ENCODE results near the gene HDAC1. TPM values are rescaled to one million over a fixed set of nuclear protein-coding genes. Genes with fewer than 3 reads are reported as not detected.
"Not testable (repeated sequence)": the region's sequence is repeated elsewhere in the genome, so short reads cannot be mapped to it uniquely, and the experiment has no call there.

HDAC1 gene
- total RNA-seq, 2 experiments from 2014 or later, result 111 to 120 TPM

DNA sequence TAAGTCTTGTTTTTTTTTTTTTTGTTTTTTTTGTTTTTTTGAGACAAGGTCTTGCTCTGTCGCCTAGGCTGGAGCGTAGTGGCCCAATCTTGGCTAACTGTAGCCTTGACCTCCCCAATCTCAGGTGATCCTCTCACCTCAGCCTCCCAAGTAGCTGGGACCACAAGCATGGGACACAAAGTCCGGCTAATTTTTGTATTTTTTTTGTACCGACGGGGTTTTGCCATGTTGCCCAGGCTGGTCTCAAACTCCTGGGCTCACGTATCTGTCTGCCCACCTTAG lies 34.7 kb upstream of the HDAC1 start:
- peaks cover 33% of the 10 kb centered on the region for H3K36me3 Mint-ChIP-seq (ENCODE audit: low read depth)

DNA sequence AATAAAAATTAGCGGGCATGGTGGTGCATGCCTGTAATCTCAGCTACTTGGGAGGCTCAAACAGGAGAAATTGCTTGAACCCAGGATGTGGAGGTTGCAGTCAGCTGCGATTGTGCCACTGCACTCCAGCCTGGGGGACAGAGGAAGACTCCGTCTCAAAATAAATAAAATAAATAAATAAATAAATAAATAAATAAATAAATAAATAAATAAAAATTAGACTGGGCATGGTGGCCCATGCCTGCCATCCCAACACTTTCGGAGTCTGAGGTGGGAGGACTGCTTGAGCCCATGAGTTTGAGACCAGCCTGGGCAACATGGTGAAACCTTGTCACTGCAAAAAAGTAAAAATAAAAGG lies 28.7 kb upstream of the HDAC1 start:
- peaks cover 24% of the 10 kb centered on the region for H3K36me3 Mint-ChIP-seq (ENCODE audit: low read depth)
- H3K9me3 Mint-ChIP-seq; CTCF ChIA-PET; H3K27me3 Mint-ChIP-seq (ENCODE audit: low read depth); H3K4me3 Mint-ChIP-seq; DNase-seq: not testable (repeated sequence)
- H3K27ac Mint-ChIP-seq, result peak overlapping the region; percentile 89
- intact Hi-C loops (cut with micrococcal nuclease), result loop anchor here (1.0 kb wide), 1 partner anchor 10 kb away; no protein-coding TSS in a partner anchor
- H3K4me1 Mint-ChIP-seq (ENCODE audit: low read depth), result peaks cover 56% of the 10 kb centered on the region

More for the DNA sequence above, 34.7 kb upstream of the HDAC1 start:
- H3K27me3 Mint-ChIP-seq (ENCODE audit: low read depth), result no peaks in the 10 kb centered on the region
- H3K9me3 Mint-ChIP-seq, result no peaks in the 10 kb centered on the region
- H3K27ac Mint-ChIP-seq, result peak overlapping the region; percentile 96
- DNase-seq, result no peak
- CTCF ChIA-PET, result interaction anchor here (0.6 to 5.4 kb wide), 3 partner anchors 8 to 41 kb away, joined by 3 to 38 read pairs (median 14); partner anchors contain the start of gene FAM167B
- H3K4me3 Mint-ChIP-seq, result peak overlapping the region; percentile 73
- intact Hi-C loops (cut with micrococcal nuclease), result loop anchor here (10.0 kb wide), 1 partner anchor 728 kb away; no protein-coding TSS in a partner anchor
- H3K4me1 Mint-ChIP-seq (ENCODE audit: low read depth), result peaks cover 42% of the 10 kb centered on the region

DNA sequence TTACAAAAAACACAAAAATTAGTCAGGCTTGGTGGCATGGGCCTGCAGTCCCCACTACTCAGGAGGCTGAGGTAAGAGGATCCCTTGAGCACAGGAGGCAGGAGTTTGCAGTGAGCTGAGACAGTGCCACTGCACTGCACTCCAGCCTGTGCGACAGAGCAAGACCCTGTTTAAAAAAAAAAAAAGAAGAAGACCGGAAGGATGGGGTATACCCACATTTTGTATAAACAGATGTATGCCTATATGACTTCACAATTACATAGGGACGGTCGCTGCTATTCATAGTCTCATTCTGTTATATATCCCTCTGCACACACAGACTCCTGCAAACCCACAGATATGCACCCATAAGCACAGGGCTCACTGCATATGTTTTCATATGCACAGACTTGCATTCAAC lies 28.1 kb upstream of the HDAC1 start:
- intact Hi-C loops (cut with micrococcal nuclease), result loop anchor here (1.0 kb wide), 2 partner anchors 10 kb away; no protein-coding TSS in a partner anchor
- H3K4me3 Mint-ChIP-seq, result no peak overlapping the region
- CTCF ChIA-PET, result interaction anchor here (1.3 kb wide), 1 partner anchor 15 kb away, joined by 6 read pairs; no protein-coding TSS in a partner anchor
- peaks cover 54% of the 10 kb centered on the region for H3K4me1 Mint-ChIP-seq (ENCODE audit: low read depth)
- peak; percentile 48 for DNase-seq
- H3K36me3 Mint-ChIP-seq (ENCODE audit: low read depth), result peaks cover 23% of the 10 kb centered on the region
- H3K9me3 Mint-ChIP-seq, result no peaks in the 10 kb centered on the region
- H3K27ac Mint-ChIP-seq, result peak overlapping the region; percentile 89
- H3K27me3 Mint-ChIP-seq (ENCODE audit: low read depth), result no peaks in the 10 kb centered on the region

DNA sequence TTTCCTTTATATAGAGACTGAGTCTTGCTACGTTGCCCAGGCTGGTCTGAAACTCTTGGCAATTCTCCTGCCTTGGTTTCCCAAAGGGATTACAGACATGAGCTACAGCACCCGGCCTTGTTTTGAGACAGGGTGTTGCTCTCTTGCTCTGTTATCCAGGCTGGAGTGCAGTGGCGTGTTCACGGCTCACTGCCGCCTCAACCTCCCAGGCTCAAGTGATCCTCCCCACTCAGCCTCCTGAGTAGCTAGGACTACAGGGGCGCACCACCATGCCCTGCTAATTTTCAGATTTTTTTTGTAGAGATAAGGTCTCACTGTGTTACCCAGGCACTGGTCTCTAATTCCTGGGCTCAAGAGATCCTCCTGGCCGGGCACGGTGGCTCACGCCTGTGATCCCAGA lies 26.0 kb upstream of the HDAC1 start:
- DNase-seq, result no peak
- intact Hi-C loops (cut with micrococcal nuclease), result loop anchor here (5.0 kb wide), 1 partner anchor 339 kb away; no protein-coding TSS in a partner anchor
- Mint-ChIP-seq H3K36me3 (ENCODE audit: low read depth) (peaks cover 20% of the 10 kb centered on the region), H3K9me3 (no peaks in the 10 kb centered on the region), H3K4me1 (ENCODE audit: low read depth) (peaks cover 54% of the 10 kb centered on the region), H3K27ac (peak overlapping the region; percentile 89), H3K27me3 (ENCODE audit: low read depth) (no peaks in the 10 kb centered on the region), H3K4me3 (peak overlapping the region; percentile 5)
- CTCF ChIA-PET, result interaction anchor here (1.2 kb wide), 1 partner anchor 8 kb away, joined by 3 read pairs; no protein-coding TSS in a partner anchor

- H3K27ac Mint-ChIP-seq, result peak overlapping the region; percentile 99
- peak overlapping the region; percentile 50 for H3K4me3 Mint-ChIP-seq
- no peaks in the 10 kb centered on the region for H3K9me3 Mint-ChIP-seq
- CTCF ChIA-PET, result interaction anchor here (0.5 to 1.2 kb wide), 3 partner anchors 9 to 30 kb away, joined by 3 read pairs; partner anchors contain the start of gene LCK
- intact Hi-C loops (cut with micrococcal nuclease), result loop anchor here (1.0 to 5.0 kb wide), 2 partner anchors 17 to 340 kb away; no protein-coding TSS in a partner anchor
- H3K36me3 Mint-ChIP-seq (ENCODE audit: low read depth), result peaks cover 24% of the 10 kb centered on the region
- H3K4me1 Mint-ChIP-seq (ENCODE audit: low read depth), result peaks cover 62% of the 10 kb centered on the region
- peak; percentile 64 for DNase-seq
- H3K27me3 Mint-ChIP-seq (ENCODE audit: low read depth), result no peaks in the 10 kb centered on the region
These were observed 24.8 kb upstream of the HDAC1 start for GRCh38 chr1:32266921-32267591.

GRCh38 chr1:32269744-32270143 lies 22.1 kb upstream of the HDAC1 start:
- Mint-ChIP-seq H3K36me3 (ENCODE audit: low read depth) (peaks cover 26% of the 10 kb centered on the region), H3K4me1 (ENCODE audit: low read depth) (peaks cover 68% of the 10 kb centered on the region), H3K4me3 (no peak overlapping the region), H3K9me3 (no peaks in the 10 kb centered on the region), H3K27me3 (ENCODE audit: low read depth) (no peaks in the 10 kb centered on the region), H3K27ac (peak overlapping the region; percentile 70)
- CTCF ChIA-PET, result interaction anchor here (1.3 kb wide), 1 partner anchor 53 kb away, joined by 5 read pairs; no protein-coding TSS in a partner anchor
- intact Hi-C loops (cut with micrococcal nuclease), result loop anchor here (5.0 kb wide), 1 partner anchor 342 kb away; no protein-coding TSS in a partner anchor
- DNase-seq, result no peak

DNA sequence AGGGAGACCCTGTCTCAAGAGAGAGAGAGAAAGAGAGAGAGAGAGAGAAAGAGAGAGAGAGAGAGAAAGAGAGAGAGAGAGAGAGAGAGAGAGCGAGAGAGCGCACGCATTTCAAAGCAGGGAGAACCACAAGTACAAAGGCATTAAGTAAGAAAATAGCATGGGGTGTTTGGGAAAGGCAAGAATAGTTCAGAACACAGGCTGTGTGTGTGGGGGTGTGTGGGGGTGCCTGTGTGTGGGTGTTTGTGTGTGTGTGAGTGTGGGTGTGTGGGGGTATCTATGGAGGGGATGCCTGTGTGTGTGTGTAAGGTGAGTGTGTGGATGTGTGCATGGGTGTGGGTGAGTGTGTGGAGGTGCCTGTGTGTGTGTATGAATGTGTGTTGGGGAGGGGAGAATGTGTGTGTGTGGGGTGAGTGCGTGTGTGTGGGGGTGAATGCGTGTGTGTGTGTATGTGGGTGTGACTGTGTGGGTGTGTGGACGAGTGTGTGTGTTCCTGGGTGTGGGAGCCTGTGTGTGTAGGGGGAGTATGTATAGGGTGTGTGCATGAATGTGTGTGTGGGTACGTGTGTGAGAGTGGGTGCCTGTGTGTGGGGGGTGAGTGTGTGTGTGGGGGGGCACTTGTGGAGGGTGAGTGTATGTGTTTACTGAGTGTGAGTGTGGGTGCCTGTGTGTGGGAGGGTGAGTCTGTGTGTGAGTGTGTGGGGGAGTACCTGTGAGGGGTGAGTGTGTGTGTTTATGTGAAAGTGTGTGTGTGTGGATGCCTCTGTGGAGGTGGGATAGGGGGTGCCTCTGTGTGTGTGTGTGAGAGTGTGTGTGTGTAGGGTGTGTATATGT lies 19.1 kb upstream of the HDAC1 start:
- peaks cover 63% of the 10 kb centered on the region for H3K4me1 Mint-ChIP-seq (ENCODE audit: low read depth)
- H3K36me3 Mint-ChIP-seq (ENCODE audit: low read depth), result peaks cover 26% of the 10 kb centered on the region
- peak overlapping the region; percentile 91 for H3K27ac Mint-ChIP-seq
- H3K27me3 Mint-ChIP-seq (ENCODE audit: low read depth), result no peaks in the 10 kb centered on the region
- peak overlapping the region; percentile 62 for H3K4me3 Mint-ChIP-seq
- CTCF ChIA-PET, result interaction anchor here (0.6 kb wide), 1 partner anchor 17 kb away, joined by 4 read pairs; no protein-coding TSS in a partner anchor
- H3K9me3 Mint-ChIP-seq, result no peaks in the 10 kb centered on the region
- peak; percentile 46 for DNase-seq
- intact Hi-C loops (cut with micrococcal nuclease), result loop anchor here (1.0 kb wide), 2 partner anchors 8 to 71 kb away; no protein-coding TSS in a partner anchor

DNA sequence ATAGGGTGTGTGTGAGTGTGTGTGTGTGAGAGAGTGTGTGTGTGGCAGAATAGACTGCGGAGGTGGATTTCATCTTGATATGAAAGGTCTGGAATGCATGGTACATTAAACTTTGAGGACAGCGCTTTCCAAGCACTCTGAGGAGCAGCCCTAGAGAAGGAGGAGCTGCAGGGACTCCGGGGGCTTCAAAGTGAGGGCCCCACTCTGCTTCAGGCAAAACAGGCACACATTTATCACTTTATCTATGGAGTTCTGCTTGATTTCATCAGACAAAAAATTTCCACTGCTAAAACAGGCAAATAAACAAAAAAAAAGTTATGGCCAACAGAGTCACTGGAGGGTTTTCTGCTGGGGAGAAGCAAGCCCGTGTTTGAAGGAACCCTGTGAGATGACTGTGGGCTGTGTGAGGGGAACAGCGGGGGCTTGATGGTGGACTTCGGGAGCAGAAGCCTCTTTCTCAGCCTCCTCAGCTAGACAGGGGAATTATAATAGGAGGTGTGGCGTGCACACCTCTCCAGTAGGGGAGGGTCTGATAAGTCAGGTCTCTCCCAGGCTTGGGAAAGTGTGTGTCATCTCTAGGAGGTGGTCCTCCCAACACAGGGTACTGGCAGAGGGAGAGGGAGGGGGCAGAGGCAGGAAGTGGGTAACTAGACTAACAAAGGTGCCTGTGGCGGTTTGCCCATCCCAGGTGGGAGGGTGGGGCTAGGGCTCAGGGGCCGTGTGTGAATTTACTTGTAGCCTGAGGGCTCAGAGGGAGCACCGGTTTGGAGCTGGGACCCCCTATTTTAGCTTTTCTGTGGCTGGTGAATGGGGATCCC lies 18.3 kb upstream of the HDAC1 start:
- H3K4me1 Mint-ChIP-seq (ENCODE audit: low read depth), result peaks cover 63% of the 10 kb centered on the region
- H3K9me3 Mint-ChIP-seq, result no peaks in the 10 kb centered on the region
- H3K27me3 Mint-ChIP-seq (ENCODE audit: low read depth), result no peaks in the 10 kb centered on the region
- peak overlapping the region; percentile 91 for H3K27ac Mint-ChIP-seq
- peak; percentile 95 for DNase-seq
- CTCF ChIA-PET, result interaction anchor here (1.1 kb wide), 1 partner anchor 18 kb away, joined by 3 read pairs; no protein-coding TSS in a partner anchor
- peaks cover 28% of the 10 kb centered on the region for H3K36me3 Mint-ChIP-seq (ENCODE audit: low read depth)
- intact Hi-C loops (cut with micrococcal nuclease), result loop anchor here (1.0 kb wide), 3 partner anchors 9 to 72 kb away; no protein-coding TSS in a partner anchor
- peak overlapping the region; percentile 62 for H3K4me3 Mint-ChIP-seq

DNA sequence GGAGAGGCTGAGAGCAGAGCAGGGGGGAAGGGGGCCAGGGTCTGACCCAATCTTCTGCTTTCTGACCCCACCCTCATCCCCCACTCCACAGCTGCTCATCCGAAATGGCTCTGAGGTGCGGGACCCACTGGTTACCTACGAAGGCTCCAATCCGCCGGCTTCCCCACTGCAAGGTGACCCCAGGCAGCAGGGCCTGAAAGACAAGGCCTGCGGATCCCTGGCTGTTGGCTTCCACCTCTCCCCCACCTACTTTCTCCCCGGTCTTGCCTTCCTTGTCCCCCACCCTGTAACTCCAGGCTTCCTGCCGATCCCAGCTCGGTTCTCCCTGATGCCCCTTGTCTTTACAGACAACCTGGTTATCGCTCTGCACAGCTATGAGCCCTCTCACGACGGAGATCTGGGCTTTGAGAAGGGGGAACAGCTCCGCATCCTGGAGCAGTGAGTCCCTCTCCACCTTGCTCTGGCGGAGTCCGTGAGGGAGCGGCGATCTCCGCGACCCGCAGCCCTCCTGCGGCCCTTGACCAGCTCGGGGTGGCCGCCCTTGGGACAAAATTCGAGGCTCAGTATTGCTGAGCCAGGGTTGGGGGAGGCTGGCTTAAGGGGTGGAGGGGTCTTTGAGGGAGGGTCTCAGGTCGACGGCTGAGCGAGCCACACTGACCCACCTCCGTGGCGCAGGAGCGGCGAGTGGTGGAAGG lies 17.1 kb upstream of the HDAC1 start:
- CTCF ChIA-PET, result interaction anchor here (1.1 kb wide), 1 partner anchor 19 kb away, joined by 3 read pairs; no protein-coding TSS in a partner anchor
- no peaks in the 10 kb centered on the region for H3K9me3 Mint-ChIP-seq
- no peaks in the 10 kb centered on the region for H3K27me3 Mint-ChIP-seq (ENCODE audit: low read depth)
- no peak for DNase-seq
- peak overlapping the region; percentile 91 for H3K27ac Mint-ChIP-seq
- intact Hi-C loops (cut with micrococcal nuclease), result loop anchor here (1.0 kb wide), 1 partner anchor 24 kb away; no protein-coding TSS in a partner anchor
- H3K36me3 Mint-ChIP-seq (ENCODE audit: low read depth), result peaks cover 34% of the 10 kb centered on the region
- H3K4me3 Mint-ChIP-seq, result peak overlapping the region; percentile 62
- peaks cover 55% of the 10 kb centered on the region for H3K4me1 Mint-ChIP-seq (ENCODE audit: low read depth)

- Mint-ChIP-seq H3K4me3 (no peak overlapping the region), H3K4me1 (ENCODE audit: low read depth) (peaks cover 53% of the 10 kb centered on the region), H3K27ac (peak overlapping the region; percentile 23), H3K9me3 (no peaks in the 10 kb centered on the region), H3K36me3 (ENCODE audit: low read depth) (peaks cover 36% of the 10 kb centered on the region), H3K27me3 (ENCODE audit: low read depth) (no peaks in the 10 kb centered on the region)
- DNase-seq, result no peak
- intact Hi-C loops (cut with micrococcal nuclease), result no loop called here
- CTCF ChIA-PET, result no interaction called here
These were observed 16.5 kb upstream of the HDAC1 start for GRCh38 chr1:32275424-32275823.
